NCI-H1436 treated with DMSO at 0.1 percent for 48 hours (cell line): Measurements from ENCODE around the gene OR8S1.
"Not testable (repeated sequence)": the region's sequence is repeated elsewhere in the genome, so short reads cannot be mapped to it uniquely, and the experiment has no call there.

Source experiments
- DNase-seq: peaks from one replicate; lab custom pipeline; 2025; lab: John Stamatoyannopoulos, UW

Gene OR8S1, protein sequence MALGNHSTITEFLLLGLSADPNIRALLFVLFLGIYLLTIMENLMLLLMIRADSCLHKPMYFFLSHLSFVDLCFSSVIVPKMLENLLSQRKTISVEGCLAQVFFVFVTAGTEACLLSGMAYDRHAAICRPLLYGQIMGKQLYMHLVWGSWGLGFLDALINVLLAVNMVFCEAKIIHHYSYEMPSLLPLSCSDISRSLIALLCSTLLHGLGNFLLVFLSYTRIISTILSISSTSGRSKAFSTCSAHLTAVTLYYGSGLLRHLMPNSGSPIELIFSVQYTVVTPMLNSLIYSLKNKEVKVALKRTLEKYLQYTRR

GRCh38 chr12:48525332-48525731 is at the start of gene OR8S1:
TSS of gene OR8S1 (plus strand) at chr12:48525632. CDS start at chr12:48525632, 0 bp downstream.
- DNase-seq, result no peak

DNA sequence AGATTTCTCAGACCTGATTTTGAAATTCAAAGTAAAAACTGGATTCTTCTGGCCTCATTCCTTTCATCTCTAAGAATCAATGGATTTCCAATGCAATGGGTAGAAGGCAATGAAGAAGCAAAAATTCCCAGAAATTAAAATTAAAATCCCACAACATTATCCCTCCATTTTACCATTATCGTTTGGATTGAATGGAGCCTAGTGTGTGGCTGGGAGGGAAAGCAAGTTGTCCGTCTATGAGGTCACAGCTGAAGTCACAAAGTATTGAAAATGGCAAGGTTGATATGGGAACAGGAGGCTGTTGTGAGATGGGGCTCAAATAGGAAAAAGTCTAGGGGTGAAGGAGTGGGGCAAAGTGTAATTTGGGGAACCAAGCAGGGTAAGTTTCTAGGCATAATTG is 43.2 kb upstream of the OR8S1 start, which contains the start of gene C12orf54:
TSS of gene C12orf54 (plus strand) at position 301 of the 400 bp plus-strand sequence. CDS start 799 bp downstream, outside the sequence.
- no peak for DNase-seq

- no peak for DNase-seq
These were observed 42.5 kb upstream of the OR8S1 start for GRCh38 chr12:48482930-48483329.

DNA sequence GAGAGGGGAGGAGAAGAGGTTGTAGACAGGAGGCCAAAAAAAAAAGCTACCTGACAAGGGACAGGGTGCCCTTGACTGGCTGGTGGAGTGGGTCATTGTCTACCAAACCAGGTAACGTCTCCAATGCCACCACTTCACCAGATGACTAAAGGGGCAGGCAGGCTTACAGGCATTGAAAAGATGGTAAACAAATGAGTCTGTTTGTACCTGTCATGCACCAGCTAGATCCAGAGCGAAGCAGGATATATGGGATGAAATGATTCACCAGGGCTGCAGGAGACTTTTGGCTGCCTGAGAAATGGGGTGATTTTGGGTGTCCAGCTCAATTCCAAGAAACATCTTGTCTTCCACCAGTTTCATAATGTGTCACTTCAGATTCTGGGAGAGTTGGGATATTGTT is 39.2 kb upstream of the OR8S1 start:
- no peak for DNase-seq

DNA sequence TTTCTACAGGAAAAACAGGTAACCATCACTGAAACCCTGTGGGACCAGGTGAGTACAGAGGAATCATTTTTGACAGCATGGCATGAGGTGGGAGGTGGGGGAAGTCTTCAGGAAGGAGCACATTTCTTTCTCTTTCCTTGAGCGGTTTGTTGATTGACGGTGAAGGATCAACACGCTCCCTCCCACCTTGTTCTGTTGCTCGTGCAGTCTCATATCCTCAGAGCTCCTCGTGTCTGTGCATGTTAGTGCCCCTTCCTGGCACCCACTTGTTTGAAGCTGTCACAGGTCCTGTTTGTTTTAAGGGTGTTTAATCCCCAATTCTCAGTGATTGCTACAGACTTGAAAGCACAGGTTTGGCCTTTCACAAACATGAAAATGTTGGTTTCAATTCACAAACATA is 38.8 kb upstream of the OR8S1 start:
- no peak for DNase-seq

DNA sequence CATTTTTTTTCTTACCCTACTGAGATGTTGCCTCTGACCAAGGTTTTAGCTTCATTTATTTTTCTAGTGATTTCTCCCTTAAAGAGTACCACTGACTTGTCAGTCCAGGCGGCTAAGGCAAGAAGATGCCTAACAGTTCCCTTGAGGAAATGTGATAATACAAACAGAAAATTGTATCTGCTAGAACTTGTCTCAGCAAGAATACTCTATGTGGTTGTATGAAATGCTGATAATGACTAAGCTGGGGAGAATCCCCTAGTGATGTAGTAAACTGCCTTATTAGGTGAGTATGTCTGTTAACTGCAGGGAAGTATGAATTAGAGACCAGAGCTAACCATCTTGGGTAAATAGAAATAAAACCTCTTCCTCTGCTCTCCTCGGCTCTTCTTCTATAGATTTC is 36.4 kb upstream of the OR8S1 start:
- no peak for DNase-seq

- not testable (repeated sequence) for DNase-seq
These were observed 36.0 kb upstream of the OR8S1 start for GRCh38 chr12:48489456-48489855.

DNA sequence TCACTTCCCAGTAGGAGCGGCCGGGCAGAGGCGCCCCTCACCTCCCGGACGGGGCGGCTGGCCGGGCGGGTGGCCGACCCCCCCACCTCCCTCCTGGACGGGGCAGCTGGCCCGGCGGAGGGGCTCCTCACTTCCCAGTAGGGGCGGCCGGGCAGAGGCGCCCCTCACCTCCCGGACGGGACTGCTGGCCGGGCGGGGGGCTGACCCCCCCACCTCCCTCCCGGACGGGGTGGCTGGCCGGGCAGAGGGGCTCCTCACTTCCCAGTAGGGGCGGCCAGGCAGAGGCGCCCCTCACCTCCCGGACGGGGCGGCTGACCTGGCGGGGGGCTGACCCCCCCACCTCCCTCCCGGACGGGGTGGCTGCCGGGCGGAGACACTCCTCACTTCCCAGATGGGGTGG is 25.2 kb upstream of the OR8S1 start:
- DNase-seq, result not testable (repeated sequence)

GRCh38 chr12:48506836-48507235 is 18.6 kb upstream of the OR8S1 start:
- not testable (repeated sequence) for DNase-seq

GRCh38 chr12:48508987-48509386 is 16.4 kb upstream of the OR8S1 start:
- DNase-seq, result no peak

DNA sequence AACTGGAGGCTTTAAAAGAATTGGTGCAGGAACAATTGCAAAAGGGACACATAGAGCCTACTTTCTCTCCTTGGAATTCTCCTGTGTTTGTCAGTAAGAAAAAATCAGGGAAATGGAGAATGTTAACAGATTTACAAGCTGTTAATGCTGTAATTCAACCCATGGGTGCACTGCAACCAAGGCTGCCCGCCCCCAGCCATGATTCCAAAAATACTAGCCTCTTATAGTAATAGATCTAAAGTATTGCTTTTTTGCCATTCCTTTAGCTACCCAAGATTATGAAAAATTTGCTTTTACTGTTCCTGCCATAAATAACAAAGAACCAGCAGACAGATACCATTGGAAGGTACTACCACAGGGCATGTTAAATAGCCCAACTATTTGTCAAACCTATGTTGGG is 15.3 kb upstream of the OR8S1 start:
- no peak for DNase-seq

- no peak for DNase-seq
These were observed 12.6 kb upstream of the OR8S1 start for GRCh38 chr12:48512855-48513254.

- no peak for DNase-seq
These were observed 10.7 kb upstream of the OR8S1 start for GRCh38 chr12:48514728-48515127.

DNA sequence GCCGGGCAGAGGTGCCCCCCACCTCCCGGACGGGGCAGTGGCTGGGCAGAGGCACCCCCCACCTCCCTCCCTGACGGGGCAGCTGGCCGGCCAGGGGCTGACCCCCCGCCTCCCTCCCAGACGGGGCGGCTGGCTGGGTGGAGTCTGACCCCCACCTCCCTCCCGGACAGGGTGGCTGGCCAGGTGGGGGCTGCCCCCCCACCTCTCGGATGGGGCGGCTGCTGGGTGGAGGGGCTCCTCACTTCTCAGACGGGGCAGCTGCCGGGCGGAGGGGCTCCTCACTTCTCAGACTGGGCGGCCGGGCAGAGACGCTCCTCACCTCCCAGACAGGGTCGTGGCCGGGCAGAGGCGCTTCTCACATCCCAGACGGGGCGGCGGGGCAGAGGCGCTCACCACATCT is 5.1 kb upstream of the OR8S1 start:
- not testable (repeated sequence) for DNase-seq

- no peak for DNase-seq
These were observed 2.6 kb downstream of the OR8S1 start for GRCh38 chr12:48527891-48528670.

DNA sequence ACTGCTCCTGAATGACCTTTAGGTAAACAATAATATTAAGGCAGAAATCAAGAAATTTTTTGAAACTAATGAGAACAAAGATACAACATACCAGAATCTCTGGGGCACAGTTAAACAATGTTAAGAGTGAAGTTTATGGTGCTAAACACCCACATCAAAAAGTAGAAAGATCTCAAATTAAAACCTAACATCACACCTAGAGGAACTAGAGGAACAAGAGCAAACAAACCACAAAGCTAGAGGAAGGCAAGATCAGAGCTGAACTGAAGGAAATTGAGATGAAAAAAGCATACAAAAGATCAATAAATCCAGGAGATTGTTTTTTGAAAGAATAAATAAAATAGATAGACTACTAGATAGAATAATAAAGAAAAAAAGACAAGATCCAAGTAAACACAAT is 7.2 kb downstream of the OR8S1 start:
- no peak for DNase-seq

- no peak for DNase-seq
These were observed 11.2 kb downstream of the OR8S1 start for GRCh38 chr12:48536602-48537001.

GRCh38 chr12:48542300-48542928 is 17.0 kb downstream of the OR8S1 start:
- no peak for DNase-seq

DNA sequence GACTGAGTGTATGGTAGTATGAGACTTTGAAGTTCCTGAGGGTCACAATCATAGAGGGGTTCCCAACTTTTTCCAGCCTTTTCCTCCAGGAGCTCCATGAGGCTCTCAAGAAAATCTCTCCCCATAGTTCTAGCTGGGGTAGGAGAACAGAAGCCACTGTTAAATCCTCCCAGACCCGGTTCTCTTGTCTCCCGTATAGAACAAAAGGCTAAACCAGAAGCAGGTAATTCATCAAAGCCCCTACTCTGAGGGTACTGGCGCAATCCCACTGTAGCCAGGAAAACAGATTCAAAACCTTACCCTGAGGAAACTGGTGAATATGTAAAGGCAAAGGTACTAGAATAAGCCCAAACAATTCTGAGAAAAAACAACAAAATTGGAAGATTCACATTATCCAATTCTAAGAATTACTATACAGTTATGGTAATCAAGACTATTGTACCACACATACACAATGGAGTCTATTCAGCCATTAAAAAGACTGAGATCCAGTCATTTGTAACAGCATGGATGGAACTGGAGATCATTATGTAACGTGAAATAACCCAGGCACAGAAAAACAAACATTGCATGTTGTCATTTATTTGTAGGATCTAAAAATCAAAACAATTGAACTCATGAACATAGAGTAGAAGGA is 20.5 kb downstream of the OR8S1 start:
- DNase-seq, result no peak

- not testable (repeated sequence) for DNase-seq
These were observed 21.6 kb downstream of the OR8S1 start for GRCh38 chr12:48547012-48547411.

DNA sequence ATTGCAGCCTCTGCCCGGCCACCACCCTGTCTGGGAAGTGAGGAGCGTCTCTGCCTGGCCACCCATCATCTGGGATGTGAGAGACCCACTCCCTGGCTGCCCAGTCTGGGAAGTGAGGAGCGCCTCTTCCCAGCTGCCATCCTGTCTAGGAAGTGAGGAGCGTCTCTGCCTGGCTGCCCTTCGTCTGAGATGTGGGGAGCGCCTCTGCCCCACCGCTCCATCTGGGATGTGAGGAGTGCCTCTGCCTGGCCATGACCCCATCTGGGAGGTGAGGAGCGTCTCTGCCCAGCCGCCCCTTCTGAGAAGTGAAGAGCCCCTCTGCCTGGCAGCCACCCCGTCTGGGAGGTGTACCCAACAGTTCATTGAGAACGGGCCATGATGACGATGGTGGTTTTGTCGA is 26.2 kb downstream of the OR8S1 start:
- DNase-seq, result not testable (repeated sequence)

- not testable (repeated sequence) for DNase-seq
These were observed 28.4 kb downstream of the OR8S1 start for GRCh38 chr12:48553666-48554343.
